DOHH2 (cell line): ENCODE data around the gene RRM1.

Source experiments
- EZH2phosphoT487 ChIP-seq: fragments of 200-600 bp; sonication (generic); IDR thresholded peaks from 2 replicates; pipeline ENCODE4 v1.6.1; 2017; ENCODE audit warnings: borderline replicate concordance, mild to moderate bottlenecking, antibody characterized with exemption, low read length, moderate library complexity, mixed read lengths
- TF ChIP-seq, protein P1 (sequence below): fragments of 200-600 bp; sonication (generic); IDR thresholded peaks from one replicate; pipeline ENCODE4 v1.5.1; 2014; ENCODE audit warnings: antibody characterized with exemption, mild to moderate bottlenecking, low read depth, low read length; ENCODE audit not compliant: poor library complexity, severe bottlenecking

DNA sequence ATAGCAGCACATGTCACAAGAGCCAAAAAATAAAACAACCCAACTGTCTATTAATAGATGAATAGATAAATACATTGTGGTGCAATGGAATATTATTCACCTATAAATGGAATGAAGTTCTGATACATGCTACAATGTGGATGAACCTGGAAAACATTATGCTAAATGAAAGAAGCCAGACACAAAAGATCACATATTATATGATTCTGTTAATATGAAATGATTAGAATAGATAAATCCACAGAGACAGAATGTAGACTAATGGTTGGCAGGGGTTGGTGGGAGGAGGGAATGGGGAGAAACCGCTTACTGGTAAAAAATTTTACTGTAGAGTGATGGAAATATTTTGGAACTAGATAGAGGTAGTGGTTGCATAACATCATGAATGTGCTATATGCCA is 32.9 kb upstream of the RRM1 start:
- TF ChIP-seq, protein P1, sequence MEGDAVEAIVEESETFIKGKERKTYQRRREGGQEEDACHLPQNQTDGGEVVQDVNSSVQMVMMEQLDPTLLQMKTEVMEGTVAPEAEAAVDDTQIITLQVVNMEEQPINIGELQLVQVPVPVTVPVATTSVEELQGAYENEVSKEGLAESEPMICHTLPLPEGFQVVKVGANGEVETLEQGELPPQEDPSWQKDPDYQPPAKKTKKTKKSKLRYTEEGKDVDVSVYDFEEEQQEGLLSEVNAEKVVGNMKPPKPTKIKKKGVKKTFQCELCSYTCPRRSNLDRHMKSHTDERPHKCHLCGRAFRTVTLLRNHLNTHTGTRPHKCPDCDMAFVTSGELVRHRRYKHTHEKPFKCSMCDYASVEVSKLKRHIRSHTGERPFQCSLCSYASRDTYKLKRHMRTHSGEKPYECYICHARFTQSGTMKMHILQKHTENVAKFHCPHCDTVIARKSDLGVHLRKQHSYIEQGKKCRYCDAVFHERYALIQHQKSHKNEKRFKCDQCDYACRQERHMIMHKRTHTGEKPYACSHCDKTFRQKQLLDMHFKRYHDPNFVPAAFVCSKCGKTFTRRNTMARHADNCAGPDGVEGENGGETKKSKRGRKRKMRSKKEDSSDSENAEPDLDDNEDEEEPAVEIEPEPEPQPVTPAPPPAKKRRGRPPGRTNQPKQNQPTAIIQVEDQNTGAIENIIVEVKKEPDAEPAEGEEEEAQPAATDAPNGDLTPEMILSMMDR = no peak
- no peak for TF ChIP-seq EZH2phosphoT487
